ENCODE results near the gene SLC5A5. TPM values are rescaled to one million over a fixed set of nuclear protein-coding genes. Genes with fewer than 3 reads are reported as not detected.
A peak's percentile ranks its signal among the peaks of the same experiment; 100 is the strongest.

SLC5A5 gene
- total RNA-seq, 1 donor from 2014 or later, result not detected

DNA sequence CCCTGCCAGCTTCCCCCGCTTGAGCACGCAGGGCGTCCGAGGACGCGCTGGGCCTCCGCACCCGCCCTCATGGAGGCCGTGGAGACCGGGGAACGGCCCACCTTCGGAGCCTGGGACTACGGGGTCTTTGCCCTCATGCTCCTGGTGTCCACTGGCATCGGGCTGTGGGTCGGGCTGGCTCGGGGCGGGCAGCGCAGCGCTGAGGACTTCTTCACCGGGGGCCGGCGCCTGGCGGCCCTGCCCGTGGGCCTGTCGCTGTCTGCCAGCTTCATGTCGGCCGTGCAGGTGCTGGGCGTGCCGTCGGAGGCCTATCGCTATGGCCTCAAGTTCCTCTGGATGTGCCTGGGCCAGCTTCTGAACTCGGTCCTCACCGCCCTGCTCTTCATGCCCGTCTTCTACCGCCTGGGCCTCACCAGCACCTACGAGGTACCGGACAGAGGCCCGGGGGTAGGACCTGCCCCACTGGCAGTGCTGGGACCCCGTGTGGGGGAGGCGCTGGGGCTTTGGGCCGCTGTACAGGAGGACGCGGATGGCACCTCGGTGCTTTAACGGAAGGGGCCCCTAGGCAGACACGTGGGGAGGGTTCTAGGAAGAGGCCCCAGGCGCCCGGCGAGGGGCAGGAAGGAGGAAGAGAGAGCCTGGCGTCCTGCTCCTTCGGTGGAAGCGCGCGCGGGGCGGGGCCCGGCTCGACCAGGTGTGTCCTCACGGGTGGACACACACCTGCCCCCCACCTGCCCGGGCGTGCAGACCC lies 681 bp downstream of the SLC5A5 start:
- Mint-ChIP-seq H3K4me1 (ENCODE audit: low read depth, unreplicated experiment) (no peaks in the 10 kb centered on the region), H3K27ac (ENCODE audit: unreplicated experiment) (no peak overlapping the region), H3K4me3 (ENCODE audit: unreplicated experiment) (no peak overlapping the region), H3K27me3 (ENCODE audit: low read depth, unreplicated experiment) (peaks cover 27% of the 10 kb centered on the region), H3K36me3 (ENCODE audit: low read depth, unreplicated experiment) (no peaks in the 10 kb centered on the region), H3K9me3 (ENCODE audit: unreplicated experiment) (no peaks in the 10 kb centered on the region)
- Histone ChIP-seq H3K4me3 (ENCODE audit: insufficient read depth, low read depth, low read length) (no peak overlapping the region), H3K9me3 (ENCODE audit: insufficient read depth, low read depth, low read length) (no peaks in the 10 kb centered on the region), H3K9ac (ENCODE audit: low read length) (no peak overlapping the region), H2AFZ (ENCODE audit: low read depth, low read length) (no peak overlapping the region), H3K27me3 (ENCODE audit: insufficient read depth, low read length) (peaks cover 48% of the 10 kb centered on the region), H3K4me2 (ENCODE audit: low read length) (no peak overlapping the region), H3K79me2 (ENCODE audit: insufficient read depth, low read length) (no peaks in the 10 kb centered on the region), H4K20me1 (ENCODE audit: insufficient read depth, low read length) (no peaks in the 10 kb centered on the region), H3K27ac (ENCODE audit: low read depth, low read length) (no peak overlapping the region), H3K4me1 (ENCODE audit: insufficient read depth, low read length) (no peaks in the 10 kb centered on the region), H3K36me3 (ENCODE audit: insufficient read depth, low read length) (no peaks in the 10 kb centered on the region)
- no peak for FAIRE-seq
- TF ChIP-seq, protein P1, sequence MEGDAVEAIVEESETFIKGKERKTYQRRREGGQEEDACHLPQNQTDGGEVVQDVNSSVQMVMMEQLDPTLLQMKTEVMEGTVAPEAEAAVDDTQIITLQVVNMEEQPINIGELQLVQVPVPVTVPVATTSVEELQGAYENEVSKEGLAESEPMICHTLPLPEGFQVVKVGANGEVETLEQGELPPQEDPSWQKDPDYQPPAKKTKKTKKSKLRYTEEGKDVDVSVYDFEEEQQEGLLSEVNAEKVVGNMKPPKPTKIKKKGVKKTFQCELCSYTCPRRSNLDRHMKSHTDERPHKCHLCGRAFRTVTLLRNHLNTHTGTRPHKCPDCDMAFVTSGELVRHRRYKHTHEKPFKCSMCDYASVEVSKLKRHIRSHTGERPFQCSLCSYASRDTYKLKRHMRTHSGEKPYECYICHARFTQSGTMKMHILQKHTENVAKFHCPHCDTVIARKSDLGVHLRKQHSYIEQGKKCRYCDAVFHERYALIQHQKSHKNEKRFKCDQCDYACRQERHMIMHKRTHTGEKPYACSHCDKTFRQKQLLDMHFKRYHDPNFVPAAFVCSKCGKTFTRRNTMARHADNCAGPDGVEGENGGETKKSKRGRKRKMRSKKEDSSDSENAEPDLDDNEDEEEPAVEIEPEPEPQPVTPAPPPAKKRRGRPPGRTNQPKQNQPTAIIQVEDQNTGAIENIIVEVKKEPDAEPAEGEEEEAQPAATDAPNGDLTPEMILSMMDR (IDR thresholded peaks at IDR 0.05; ENCODE audit: insufficient read depth, low read depth, low read length), result no peak
- TF ChIP-seq EZH2 (IDR thresholded peaks at IDR 0.05; ENCODE audit: insufficient read depth, low read length), result no peak
- DNase-seq (ENCODE audit: low read depth), result no peak

DNA sequence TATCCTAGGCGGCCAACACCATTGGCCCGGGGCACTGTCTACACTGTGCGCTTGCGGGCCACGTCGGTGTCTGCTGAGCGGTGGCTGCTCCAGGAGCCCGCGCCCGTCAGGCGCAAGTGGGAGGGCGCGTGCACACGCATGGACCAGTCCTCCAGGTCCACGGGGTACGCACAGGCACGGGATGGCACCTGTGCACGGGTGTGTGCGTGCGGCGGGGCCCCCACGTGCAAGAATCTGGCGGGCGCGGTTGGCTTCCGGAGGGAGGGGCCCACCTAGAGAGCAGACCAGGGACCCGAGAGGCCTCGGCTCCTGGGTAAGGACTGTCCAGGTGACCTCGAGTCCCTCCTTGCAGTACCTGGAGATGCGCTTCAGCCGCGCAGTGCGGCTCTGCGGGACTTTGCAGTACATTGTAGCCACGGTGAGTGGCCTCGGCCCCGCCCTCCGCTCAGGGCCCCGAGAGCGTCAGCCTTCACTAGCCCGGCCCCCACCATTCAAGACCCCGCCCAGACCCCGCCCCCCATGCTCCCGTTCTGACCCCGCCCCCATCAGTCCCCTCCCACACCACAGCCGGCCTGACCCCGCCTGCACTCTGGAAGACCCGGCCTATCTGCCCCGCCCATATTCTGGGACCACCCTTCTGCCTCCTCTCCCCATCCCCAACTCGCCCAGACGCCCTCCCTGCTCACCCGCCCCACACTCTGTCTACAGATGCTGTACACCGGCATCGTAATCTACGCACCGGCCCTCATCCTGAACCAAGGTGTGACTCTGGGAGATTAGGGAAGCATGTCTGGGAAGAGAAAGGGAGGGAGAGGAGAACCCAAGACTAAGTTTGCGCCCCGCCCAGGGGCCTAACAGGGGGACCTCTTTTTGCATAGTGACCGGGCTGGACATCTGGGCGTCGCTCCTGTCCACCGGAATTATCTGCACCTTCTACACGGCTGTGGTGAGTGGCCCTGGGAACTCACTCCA lies 2.3 kb downstream of the SLC5A5 start:
- Mint-ChIP-seq H3K9me3 (ENCODE audit: unreplicated experiment) (no peaks in the 10 kb centered on the region), H3K27ac (ENCODE audit: unreplicated experiment) (no peak overlapping the region), H3K36me3 (ENCODE audit: low read depth, unreplicated experiment) (no peaks in the 10 kb centered on the region), H3K27me3 (ENCODE audit: low read depth, unreplicated experiment) (peaks cover 22% of the 10 kb centered on the region), H3K4me3 (ENCODE audit: unreplicated experiment) (no peak overlapping the region), H3K4me1 (ENCODE audit: low read depth, unreplicated experiment) (no peaks in the 10 kb centered on the region)
- no peak overlapping the region for H3K4me2 ChIP-seq (ENCODE audit: low read length)
- no peak overlapping the region for H3K4me3 ChIP-seq (ENCODE audit: insufficient read depth, low read depth, low read length)
- H3K27me3 ChIP-seq (ENCODE audit: insufficient read depth, low read length), result peaks cover 40% of the 10 kb centered on the region
- TF ChIP-seq EZH2 (IDR thresholded peaks at IDR 0.05; ENCODE audit: insufficient read depth, low read length), result peak; percentile 81
- TF ChIP-seq, protein P1 (IDR thresholded peaks at IDR 0.05; ENCODE audit: insufficient read depth, low read depth, low read length), result no peak
- no peaks in the 10 kb centered on the region for H3K4me1 ChIP-seq (ENCODE audit: insufficient read depth, low read length)
- no peak for FAIRE-seq
- no peak overlapping the region for H2AFZ ChIP-seq (ENCODE audit: low read depth, low read length)
- no peak overlapping the region for H3K9ac ChIP-seq (ENCODE audit: low read length)
- no peak for DNase-seq (ENCODE audit: low read depth)
- H3K79me2 ChIP-seq (ENCODE audit: insufficient read depth, low read length), result no peaks in the 10 kb centered on the region
- no peaks in the 10 kb centered on the region for H3K9me3 ChIP-seq (ENCODE audit: insufficient read depth, low read depth, low read length)
- no peak overlapping the region for H3K27ac ChIP-seq (ENCODE audit: low read depth, low read length)
- no peaks in the 10 kb centered on the region for H4K20me1 ChIP-seq (ENCODE audit: insufficient read depth, low read length)
- no peaks in the 10 kb centered on the region for H3K36me3 ChIP-seq (ENCODE audit: insufficient read depth, low read length)

Measured in astrocyte (in vitro differentiated cells and primary cell).